Fibroblast of upper back skin (primary cell): ENCODE measurements around the gene TMPRSS3.

Experiments used
- DNase-seq: peaks from one replicate; pipeline ENCODE4 v3.0.0-alpha.2; 2013

TMPRSS3 gene

GRCh38 chr21:42406866-42407265 lies 11.0 kb upstream of the TMPRSS3 start:
- no peak for DNase-seq

GRCh38 chr21:42406201-42406621 lies 10.4 kb upstream of the TMPRSS3 start:
- DNase-seq, result no peak

- DNase-seq, result no peak
Measured at GRCh38 chr21:42405064-42406013, 9.5 kb upstream of the TMPRSS3 start.

- DNase-seq, result no peak
Measured at GRCh38 chr21:42404539-42404938, 8.7 kb upstream of the TMPRSS3 start.

GRCh38 chr21:42403611-42404231 lies 7.9 kb upstream of the TMPRSS3 start, which contains the start of gene UBASH3A:
TSS of gene UBASH3A (plus strand) at chr21:42403902. CDS start at chr21:42403946, 44 bp downstream.
- no peak for DNase-seq

- no peak for DNase-seq
Measured at GRCh38 chr21:42401820-42402251, 6.0 kb upstream of the TMPRSS3 start.

GRCh38 chr21:42401154-42401553 lies 5.3 kb upstream of the TMPRSS3 start:
- DNase-seq, result peak; percentile 28

- peak; percentile 12 for DNase-seq
Measured at GRCh38 chr21:42400525-42400924, 4.7 kb upstream of the TMPRSS3 start.

- no peak for DNase-seq
Measured at GRCh38 chr21:42398436-42399028, 2.7 kb upstream of the TMPRSS3 start.

- DNase-seq, result no peak
Measured at GRCh38 chr21:42397746-42398394, 2.0 kb upstream of the TMPRSS3 start.

GRCh38 chr21:42396799-42397745 lies 1.2 kb upstream of the TMPRSS3 start:
- DNase-seq, result no peak

GRCh38 chr21:42395302-42395701 lies 550 bp downstream of the TMPRSS3 start:
- DNase-seq, result no peak

GRCh38 chr21:42393443-42393950 lies 2.4 kb downstream of the TMPRSS3 start:
- DNase-seq, result no peak

- no peak for DNase-seq
Measured at GRCh38 chr21:42392731-42393442, 3.0 kb downstream of the TMPRSS3 start.

- DNase-seq, result no peak
Measured at GRCh38 chr21:42391297-42391696, 4.6 kb downstream of the TMPRSS3 start.

GRCh38 chr21:42390696-42391095 lies 5.2 kb downstream of the TMPRSS3 start:
- DNase-seq, result no peak

GRCh38 chr21:42390193-42390592 lies 5.7 kb downstream of the TMPRSS3 start:
- DNase-seq, result no peak

- no peak for DNase-seq
Measured at GRCh38 chr21:42389449-42389835, 6.4 kb downstream of the TMPRSS3 start.

GRCh38 chr21:42388740-42389448 lies 7.0 kb downstream of the TMPRSS3 start:
- no peak for DNase-seq

- DNase-seq, result no peak
Measured at GRCh38 chr21:42387843-42388340, 8.0 kb downstream of the TMPRSS3 start.
